Activated T-cell treated with anti-CD3 and anti-CD28 coated beads, Interleukin-2, amount 50 U/mL, for 1 hour (primary cell): ENCODE data around the gene ARID4B.
A peak's percentile ranks its signal among the peaks of the same experiment; 100 is the strongest.
"Not testable (repeated sequence)": the region's sequence is repeated elsewhere in the genome, so short reads cannot be mapped to it uniquely, and the experiment has no call there.

Experiments
- DNase-seq: peaks from one replicate; pipeline ENCODE4 v3.0.0-alpha.2; 2020

Gene ARID4B, protein sequence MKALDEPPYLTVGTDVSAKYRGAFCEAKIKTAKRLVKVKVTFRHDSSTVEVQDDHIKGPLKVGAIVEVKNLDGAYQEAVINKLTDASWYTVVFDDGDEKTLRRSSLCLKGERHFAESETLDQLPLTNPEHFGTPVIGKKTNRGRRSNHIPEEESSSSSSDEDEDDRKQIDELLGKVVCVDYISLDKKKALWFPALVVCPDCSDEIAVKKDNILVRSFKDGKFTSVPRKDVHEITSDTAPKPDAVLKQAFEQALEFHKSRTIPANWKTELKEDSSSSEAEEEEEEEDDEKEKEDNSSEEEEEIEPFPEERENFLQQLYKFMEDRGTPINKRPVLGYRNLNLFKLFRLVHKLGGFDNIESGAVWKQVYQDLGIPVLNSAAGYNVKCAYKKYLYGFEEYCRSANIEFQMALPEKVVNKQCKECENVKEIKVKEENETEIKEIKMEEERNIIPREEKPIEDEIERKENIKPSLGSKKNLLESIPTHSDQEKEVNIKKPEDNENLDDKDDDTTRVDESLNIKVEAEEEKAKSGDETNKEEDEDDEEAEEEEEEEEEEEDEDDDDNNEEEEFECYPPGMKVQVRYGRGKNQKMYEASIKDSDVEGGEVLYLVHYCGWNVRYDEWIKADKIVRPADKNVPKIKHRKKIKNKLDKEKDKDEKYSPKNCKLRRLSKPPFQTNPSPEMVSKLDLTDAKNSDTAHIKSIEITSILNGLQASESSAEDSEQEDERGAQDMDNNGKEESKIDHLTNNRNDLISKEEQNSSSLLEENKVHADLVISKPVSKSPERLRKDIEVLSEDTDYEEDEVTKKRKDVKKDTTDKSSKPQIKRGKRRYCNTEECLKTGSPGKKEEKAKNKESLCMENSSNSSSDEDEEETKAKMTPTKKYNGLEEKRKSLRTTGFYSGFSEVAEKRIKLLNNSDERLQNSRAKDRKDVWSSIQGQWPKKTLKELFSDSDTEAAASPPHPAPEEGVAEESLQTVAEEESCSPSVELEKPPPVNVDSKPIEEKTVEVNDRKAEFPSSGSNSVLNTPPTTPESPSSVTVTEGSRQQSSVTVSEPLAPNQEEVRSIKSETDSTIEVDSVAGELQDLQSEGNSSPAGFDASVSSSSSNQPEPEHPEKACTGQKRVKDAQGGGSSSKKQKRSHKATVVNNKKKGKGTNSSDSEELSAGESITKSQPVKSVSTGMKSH (N-terminal part only)

DNA sequence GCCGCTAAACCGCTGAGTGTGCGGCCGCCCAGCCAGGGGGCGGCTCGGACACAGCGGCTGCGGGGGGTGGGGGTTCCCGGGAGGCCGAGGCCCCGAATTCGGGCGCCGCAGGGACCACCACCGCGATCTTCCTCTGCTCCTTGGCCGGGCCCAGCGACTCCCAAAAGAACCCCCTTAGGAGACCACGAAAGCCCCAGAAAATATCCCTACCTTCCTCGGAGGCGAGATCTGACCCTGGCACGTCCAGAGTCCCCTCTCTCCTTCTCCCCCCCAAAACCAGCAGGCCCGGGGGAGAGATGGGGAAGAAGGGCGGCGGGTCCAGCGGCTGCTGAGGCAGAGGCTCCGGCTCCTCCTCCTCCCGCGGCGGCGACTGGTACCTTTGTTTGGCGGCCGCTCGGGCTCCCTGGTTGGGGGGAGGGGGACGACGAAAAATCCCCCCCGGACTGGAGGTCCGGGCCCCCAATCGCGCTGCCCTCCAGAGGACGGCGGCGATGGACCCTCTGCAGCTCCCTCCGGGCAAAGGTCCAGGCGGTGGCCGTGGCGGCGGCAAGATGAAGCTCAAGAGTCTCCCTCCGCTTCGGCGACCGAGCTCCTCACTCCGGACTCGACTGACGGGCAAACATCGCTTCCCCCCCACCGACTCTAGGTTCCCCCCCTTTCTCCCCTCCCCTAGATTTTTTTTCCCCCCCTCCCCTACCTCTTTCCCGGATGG lies at the start of gene ARID4B:
TSS of gene ARID4B (minus strand) at position 621 of the 712 bp plus-strand sequence. CDS start 1,260 bp downstream, outside the sequence.
- DNase-seq = peak; percentile 73

DNA sequence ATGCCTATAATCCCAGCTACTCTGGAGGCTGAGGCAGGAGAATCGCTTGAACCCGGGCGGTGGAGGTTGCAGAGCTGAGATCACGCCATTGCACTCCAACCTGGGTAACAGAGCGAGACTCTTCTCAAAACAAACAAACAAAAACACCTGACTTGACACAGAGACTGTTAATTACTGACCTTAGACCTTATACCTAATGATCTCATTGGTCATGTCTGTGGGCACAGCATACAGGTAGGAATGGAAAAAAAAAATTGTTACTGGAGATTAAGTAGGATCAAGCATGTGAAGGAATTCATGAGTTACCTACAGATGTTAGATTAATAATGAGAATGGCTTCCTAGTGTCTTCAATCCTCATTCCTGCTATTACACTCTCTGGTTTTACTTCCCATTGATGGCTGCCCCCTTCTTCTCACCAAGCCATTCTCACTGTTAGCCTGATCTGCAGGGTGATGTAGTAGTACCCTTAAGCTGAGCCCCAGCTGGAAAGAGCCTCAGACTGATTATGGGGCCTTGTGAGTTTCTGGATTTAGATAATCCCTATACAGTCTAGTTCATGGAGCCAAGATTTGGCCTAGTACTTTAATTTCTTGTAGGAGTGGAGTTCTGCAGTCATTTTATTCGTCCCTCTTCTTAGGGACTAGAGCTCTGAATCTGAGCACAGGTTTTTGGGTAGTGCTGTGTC lies 48.1 kb upstream of the ARID4B start:
- no peak for DNase-seq

DNA sequence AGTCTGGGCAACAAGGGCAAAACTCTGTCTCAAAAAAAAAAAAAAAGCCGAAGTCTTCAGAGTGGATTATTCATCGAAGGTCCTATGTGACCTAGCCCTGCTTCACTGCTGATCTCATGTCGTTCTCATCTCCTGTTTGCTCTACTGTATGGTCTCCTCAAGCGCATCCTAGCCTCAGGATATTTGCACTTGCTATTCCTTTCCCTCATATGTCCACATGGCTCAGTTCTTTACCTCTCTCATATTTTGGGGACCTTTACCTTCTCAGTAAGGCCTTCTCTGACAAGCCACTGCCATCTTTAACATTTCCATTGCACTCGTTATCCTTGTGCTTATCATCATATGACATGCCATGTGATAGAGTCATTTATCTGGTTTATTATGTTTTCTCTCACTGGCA lies 41.8 kb upstream of the ARID4B start:
- DNase-seq = no peak

DNA sequence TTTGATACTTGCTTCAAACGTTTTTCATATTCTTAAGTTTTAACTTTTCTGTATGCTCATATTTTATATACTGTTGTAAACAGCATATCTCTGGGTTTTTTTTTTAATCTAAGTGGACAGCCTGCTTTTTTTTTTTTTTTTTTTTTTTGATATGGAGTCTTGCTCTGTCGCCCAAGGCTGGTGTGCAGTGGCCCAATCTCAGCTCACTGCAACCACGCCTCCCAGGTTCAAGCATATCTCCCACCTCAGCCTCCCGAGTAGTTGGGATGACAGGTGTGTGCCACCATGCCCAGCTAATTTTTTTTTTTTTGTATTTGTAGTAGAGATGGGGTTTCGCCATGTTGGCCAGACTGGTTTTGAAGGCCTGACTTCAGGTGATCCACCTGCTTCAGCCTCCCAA lies 40.4 kb upstream of the ARID4B start:
- no peak for DNase-seq

DNA sequence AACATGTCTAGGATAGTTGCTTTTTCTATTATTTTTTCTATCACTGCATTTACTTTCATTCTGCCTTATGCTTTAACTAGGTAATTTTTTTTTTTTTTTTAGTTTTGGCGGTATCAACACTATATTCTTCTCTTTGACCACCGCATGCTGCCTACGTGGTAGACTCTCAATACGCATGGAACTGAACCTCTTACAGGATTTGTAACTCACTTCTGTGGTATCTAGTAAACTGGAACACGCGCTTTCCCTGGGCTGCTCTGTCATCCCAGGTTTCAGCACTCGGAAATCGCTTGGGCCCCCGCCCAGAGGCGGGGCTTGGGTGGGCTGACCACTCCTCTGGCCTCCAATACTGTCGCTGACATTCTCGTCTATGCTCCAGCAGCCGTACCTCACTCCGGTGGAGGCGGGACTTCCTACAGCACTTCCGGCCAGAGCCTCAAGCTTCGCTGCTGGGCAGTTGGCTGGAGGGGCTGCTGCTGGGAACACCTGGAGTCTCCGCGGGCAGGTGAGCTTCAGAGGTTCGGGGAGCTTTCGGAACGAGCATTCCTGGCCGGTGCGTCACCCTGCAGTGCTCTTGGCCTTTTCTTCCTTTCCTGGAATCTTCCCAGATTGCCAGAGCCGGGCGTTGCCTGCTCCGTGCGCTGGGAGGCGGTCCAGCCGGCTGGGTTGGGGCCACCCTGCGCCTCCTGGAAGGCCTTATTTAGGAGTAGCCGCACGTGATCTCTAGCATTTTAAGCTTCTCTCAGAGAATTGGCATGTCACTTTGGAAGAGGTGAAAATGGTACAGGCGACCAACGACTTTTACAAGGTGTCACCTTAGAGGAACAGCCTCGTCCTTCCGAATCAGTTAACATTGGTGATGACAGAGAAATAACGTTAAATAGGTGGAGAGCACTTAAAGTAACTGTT lies 39.3 kb upstream of the ARID4B start, which contains the start of gene TBCE:
TSS of gene TBCE (plus strand) at position 428 of the 909 bp plus-strand sequence. CDS start 12,623 bp downstream, outside the sequence.
- DNase-seq = peak; percentile 82

DNA sequence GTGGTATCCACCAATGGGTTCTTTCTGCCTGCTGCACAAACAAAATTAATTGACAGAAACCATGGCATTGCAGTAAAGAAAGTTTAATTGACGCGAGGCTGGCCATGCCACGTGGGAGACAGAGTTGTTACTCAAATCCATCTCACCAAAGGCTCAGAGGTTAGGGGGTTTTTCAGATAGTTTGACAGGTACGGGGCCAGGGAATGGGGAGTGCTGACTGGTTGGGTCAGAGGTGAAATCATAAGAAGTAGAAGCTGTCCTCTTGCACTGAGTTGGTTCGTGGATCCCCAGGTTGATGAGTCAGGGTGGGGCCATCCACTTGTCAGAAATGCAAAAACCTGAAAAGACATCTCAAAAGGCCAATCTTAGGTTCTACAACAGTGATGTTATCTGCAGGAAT lies 38.3 kb upstream of the ARID4B start:
- DNase-seq = no peak

DNA sequence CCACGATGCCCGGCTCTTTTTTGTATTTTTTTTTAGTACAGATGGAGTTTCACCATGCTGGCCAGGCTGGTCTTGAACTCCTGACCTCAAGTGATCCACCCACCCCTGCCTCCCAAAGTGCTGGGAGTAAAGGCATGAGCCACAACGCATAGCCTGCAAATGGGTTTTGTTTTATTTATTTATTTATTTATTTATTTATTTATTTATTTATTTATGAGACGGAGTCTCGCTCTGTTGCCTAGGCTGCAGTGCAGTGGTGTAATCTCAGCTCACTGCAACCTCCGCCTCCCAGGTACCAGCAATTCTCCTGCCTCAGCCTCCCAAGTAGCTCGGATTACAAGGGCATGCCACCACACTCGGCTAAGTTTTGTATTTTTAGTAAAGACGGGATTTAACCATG lies 36.2 kb upstream of the ARID4B start:
- not testable (repeated sequence) for DNase-seq

DNA sequence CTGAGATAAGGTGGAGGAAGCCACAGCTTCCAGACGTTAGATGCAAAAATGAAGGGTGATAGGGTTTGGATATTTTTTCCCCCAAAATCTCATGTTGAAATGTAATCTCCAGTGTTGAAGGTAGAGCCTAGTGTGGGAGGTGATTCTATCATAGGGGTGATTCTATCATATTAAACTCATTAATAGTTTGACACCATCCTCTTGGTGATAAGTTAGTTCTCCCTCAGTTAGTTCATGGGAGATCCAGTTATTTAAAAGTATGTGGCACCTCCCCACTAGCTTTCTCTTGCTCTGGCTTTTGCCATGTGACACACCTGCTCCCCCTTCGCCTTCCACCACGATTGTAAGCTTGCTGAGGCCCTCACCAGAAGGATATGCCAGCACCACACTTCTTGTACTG lies 30.9 kb upstream of the ARID4B start:
- DNase-seq = no peak

DNA sequence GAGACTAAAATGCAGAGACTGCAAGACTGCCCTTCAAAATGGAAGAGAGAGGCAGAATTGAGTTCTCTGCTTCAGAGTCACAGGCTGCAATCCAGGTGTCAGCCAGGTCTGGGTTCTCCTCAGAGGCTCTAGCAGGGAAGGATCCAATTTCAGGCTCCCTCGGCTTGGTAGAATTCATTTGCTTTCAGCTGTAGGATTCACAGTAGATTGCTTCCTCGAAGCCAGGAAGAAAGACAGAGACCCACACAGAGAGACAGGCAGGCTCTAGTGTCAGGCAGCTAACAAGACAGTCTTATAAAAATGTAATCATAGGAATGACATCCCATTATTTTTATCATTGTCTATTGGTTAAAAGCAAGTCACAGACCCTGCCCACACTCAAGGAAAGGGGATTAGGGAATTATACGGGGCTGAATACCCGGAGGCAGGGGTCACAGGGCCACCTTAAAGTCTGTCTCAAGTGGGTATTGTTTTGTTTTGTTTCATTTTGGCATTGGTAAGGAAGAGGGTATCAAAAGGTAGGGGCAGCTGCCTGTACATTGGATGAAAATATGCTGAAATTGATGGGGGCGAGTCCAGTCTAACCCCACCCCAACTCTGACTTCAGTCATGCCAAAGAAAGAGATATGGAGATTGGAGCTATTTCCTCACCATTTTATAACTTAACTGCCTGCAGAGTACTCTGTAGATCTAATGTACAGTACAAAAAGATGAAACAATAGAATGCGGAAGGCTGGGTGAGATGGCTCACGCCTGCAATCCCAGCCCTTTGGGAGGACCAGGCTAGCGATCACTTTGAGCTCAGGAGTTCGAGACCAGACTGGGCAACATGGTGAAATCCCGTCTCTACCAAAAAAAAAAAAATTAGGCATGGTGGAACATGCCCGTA lies 29.8 kb upstream of the ARID4B start:
- DNase-seq = no peak

DNA sequence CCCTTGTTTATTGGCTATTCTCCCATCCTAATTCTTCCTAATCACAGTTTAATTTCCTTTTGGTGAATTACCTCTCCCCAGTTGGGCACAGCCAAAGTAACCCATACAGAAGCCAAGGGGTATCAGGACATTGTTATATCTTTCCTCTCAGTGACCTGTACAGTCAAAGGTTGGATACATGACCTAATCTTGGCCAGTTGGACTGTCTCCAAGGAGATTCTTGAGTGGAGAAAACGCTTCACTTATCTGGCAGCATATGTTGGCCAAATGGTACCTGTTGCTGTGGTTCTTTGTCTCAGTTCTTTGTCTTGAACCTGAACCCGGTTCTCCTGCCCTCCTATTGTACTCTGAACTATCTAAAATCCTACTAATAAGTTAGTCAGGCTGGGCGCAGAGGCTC lies 23.9 kb upstream of the ARID4B start:
- no peak for DNase-seq

DNA sequence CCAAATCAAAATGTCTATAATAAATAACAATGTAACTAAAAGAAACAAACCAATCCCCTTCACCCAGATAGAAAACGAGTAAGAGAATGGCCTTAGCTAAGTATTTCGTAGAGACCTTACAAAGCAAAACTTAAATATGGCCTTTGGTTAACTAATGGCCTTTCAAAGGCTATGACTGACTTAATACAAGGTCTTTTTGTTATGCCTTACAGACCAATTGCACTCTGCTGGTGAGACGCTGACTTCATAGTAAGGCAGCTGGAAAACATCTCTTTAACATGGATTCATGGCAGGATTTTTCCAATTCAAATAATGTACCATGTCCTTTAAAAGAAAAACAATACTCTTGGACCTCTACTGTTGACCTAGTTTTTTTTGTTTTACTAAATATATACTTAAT lies 23.5 kb upstream of the ARID4B start:
- DNase-seq = no peak

DNA sequence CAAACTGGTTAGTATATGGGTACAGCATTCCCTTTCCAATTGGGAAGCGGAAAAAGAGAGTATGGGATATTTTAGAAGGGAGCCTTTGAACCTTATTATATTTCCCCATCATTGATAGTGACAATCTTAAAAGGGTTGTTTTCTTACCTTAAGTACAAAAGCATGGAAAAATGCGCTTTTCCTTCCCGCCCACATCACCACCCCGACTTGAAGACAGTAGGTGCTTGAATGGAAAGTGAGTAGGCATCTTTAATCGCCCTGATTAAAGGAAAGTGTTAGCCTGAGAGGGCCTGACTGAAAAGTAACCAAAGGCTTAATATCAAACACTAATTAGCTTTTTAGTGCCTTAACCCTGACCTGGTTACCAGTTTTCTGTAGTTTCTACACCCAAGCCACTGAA lies 15.7 kb upstream of the ARID4B start:
- no peak for DNase-seq

DNA sequence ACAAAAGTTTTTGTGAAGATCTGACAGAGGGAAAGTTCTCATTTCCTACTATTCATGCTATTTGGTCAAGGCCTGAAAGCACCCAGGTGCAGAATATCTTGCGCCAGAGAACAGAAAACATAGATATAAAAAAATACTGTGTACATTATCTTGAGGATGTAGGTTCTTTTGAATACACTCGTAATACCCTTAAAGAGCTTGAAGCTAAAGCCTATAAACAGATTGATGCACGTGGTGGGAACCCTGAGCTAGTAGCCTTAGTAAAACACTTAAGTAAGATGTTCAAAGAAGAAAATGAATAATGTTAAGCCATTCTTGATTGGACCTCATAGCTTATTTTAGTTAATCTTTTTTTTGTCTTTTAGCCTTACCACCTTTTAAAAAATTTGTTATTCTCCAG lies 14.5 kb upstream of the ARID4B start:
- DNase-seq = no peak

DNA sequence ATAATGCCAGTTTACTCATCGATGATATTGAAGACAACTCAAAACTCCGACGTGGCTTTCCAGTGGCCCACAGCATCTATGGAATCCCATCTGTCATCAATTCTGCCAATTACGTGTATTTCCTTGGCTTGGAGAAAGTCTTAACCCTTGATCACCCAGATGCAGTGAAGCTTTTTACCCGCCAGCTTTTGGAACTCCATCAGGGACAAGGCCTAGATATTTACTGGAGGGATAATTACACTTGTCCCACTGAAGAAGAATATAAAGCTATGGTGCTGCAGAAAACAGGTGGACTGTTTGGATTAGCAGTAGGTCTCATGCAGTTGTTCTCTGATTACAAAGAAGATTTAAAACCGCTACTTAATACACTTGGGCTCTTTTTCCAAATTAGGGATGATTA lies 14.1 kb upstream of the ARID4B start:
- no peak for DNase-seq

DNA sequence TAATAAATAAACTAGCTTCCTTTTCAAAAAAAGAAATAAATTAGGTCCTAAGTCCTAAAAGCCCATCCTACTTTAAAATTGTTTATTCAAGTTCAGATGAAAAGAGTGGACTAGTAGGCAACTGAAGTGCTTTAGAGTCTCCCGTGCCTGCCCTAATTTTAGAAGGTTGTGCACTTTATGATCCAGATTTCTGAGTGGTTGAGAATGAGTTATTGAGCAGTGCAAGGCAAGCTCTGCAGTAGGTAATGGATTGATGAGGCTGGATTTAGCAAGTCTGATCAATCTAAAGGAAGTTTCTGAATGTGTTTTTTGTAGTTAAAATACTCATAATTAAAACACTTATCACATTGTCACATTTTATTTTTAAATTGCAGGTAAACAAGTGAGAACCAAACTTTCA lies 13.4 kb upstream of the ARID4B start:
- no peak for DNase-seq

DNA sequence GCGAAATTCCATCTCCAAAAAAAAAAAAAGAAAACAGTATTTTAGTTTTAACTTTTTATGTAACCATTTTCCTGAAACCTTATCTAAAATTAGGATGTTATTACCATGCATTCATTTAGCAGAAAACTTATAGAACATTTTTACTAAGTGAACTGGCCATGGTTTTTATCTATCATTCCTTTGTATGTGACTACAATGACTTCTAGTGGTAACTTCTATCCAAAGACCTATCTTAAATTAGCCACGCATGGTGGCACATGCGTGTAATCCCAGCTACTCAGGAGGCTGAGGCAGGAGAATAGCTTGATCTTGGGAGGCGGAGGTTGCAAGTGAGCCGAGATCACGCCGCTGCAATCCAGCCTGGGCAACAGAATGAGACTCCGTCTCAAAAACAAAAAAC lies 11.8 kb upstream of the ARID4B start:
- no peak for DNase-seq

DNA sequence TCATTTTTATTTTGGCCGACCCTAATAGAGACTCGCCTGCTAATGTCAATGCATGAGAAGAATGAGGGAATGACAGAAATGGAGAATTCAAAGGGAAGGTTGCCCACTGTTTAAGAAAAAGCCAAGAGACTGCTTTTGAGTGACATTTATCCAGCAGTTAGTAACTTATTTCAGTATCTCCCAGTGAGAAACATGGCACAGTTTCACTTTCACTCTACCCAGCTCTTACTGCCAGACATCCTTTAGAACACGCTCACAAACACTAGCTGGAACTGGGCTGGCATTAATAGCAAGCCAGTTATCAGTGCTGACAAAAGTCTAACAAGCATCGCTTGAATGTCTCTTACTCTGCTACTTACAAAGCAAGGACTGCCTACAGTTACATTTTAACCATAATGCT lies 8.9 kb upstream of the ARID4B start:
- no peak for DNase-seq

DNA sequence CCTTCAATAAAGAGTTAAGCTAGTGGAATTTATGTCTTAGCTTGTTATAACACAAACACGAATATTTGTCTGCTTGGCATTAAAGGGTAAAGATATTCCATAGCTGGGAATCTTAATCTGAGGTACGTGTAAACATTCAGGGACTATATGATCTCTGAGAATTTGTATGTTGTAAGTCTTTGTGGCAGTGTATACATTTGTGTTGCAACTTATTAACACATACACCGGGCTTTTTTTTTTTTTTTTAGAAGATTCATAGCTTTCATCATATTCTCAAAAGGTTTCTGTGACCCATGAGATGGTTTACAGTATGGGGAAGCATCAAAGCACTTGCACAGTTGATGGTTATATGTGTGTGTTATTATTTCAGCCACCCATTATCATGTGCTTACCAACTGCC lies 3.4 kb upstream of the ARID4B start:
- no peak for DNase-seq

DNA sequence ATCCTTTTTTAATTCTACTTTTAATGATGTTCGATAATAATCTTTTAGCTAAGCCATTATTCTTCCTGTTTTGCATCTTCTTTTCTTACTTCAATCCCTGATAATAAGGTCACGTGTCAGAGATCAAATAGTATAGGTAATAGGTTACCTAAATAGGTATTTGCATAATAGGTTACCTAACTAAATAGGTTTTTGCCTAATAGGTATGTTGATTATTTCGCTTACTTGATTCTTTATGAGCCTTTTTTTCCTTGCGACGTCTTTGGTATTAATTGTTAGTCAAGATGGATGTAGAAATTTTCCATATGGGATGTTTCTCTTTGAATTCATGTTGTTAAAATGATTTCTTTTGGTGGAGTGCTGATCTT lies 2.9 kb upstream of the ARID4B start:
- no peak for DNase-seq
